BLaER1 treated with 17β-estradiol and CSF1 and Interleukin-3, amounts not matched to agents 10 nM and 100 nM (cell line): ENCODE measurements around the gene QSOX1.

Experiments
- H3K27ac ChIP-seq, 11 experiments: shearing (Covaris generic); formaldehyde crosslinking; 2 replicates each; pipeline ENCODE4 v1.8.1; 2022
- H3K27me3 ChIP-seq, 11 experiments: shearing (Covaris generic); formaldehyde crosslinking; 2 replicates each; pipeline ENCODE4 v1.8.1; 2022
- H3K36me3 ChIP-seq, 11 experiments: shearing (Covaris generic); formaldehyde crosslinking; 2 replicates each; pipeline ENCODE4 v1.8.1; 2022
- H3K4me1 ChIP-seq, 10 experiments: shearing (Covaris generic); formaldehyde crosslinking; 2 replicates each; pipeline ENCODE4 v1.8.1; 2022
- H3K4me2 ChIP-seq, 11 experiments: shearing (Covaris generic); formaldehyde crosslinking; 2 replicates each; pipeline ENCODE4 v1.8.1; 2022
- H3K4me3 ChIP-seq, 10 experiments: shearing (Covaris generic); formaldehyde crosslinking; 2 replicates each; pipeline ENCODE4 v1.8.1; 2022
- H3K9ac ChIP-seq, 11 experiments: shearing (Covaris generic); formaldehyde crosslinking; 2 replicates each; pipeline ENCODE4 v1.8.1; 2022
- H3K9me3 ChIP-seq, 11 experiments: shearing (Covaris generic); formaldehyde crosslinking; replicated peaks in 1 of 11; 2 replicates each; pipeline ENCODE4 v1.8.1; 2022
- H4K20me1 ChIP-seq, 11 experiments: shearing (Covaris generic); formaldehyde crosslinking; 2 replicates each; pipeline ENCODE4 v1.8.1; 2022
- Cebpa-rat ChIP-seq, 11 experiments: shearing (Covaris generic); IDR thresholded peaks; 2 replicates each; pipeline ENCODE4 v1.8.1; 2022

Gene QSOX1

GRCh38 chr1:180213401-180214170, 58.9 kb downstream of the QSOX1 start:
- H3K4me1 ChIP-seq: peaks cover 1 to 20% (median 11%) of the 10 kb centered on the region in 10 experiments
- no peak overlapping the region for H3K4me3 ChIP-seq
- H3K27me3 ChIP-seq: no peaks in the 10 kb centered on the region
- H3K4me2 ChIP-seq: peak overlapping the region in 10 of 11 experiments; percentile 5 to 62 (median 51); a peak in 18 of 22 replicates
- H3K9ac ChIP-seq: no peak overlapping the region
- H3K9me3 ChIP-seq: no peaks in the 10 kb centered on the region
- no peaks in the 10 kb centered on the region for H3K36me3 ChIP-seq
- no peak overlapping the region for H3K27ac ChIP-seq
- no peak for TF ChIP-seq Cebpa-rat (IDR thresholded peaks at IDR 0.05)
- no peaks in the 10 kb centered on the region; a peak in 1 of 22 replicates for H4K20me1 ChIP-seq

DNA sequence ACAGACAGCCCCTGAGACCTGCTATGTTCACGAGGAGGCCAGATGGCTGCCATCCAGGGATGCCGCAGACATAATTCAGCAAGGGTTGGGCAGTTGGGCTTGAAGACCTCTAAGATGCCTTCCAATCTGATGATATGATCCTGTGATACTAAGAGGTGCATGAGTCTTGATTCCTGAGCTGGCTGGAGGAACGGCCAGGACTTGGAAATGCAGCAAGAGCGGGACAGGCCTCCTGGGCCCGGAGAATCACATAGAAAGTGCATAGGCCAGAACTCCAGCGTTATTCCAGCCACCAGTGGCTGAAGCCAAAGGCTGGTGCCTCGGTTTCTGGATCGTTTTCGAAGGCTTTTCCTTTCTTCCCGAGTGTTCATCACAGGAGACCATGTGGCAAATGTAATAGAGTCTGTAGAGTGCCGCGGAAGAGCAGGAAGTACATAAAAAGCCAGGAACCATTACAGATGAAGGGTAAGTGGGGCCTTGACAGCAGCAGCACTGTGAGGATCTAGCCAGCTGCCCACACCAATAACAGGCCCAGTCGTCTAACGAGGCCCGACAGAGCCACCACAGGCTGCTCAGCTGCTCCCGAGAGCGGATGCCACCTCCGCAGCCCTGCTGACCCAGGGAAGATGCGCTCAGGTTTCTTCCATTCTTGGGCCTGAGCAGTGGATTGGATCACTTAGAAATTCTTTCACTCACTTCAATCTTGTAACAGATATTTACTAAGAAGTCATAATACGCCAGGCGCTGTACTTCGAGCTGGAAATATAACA, 61.4 kb downstream of the QSOX1 start:
- Histone ChIP-seq H3K4me1 (peaks cover 0 to 19% (median 7%) of the 10 kb centered on the region in 10 experiments; a peak in 11 of 20 replicates), H3K27me3 (no peaks in the 10 kb centered on the region), H3K4me3 (no peak overlapping the region), H3K9ac (no peak overlapping the region), H3K36me3 (no peaks in the 10 kb centered on the region), H3K4me2 (peak overlapping the region in 1 of 11 experiments; percentile 56; a peak in 2 of 22 replicates), H4K20me1 (no peaks in the 10 kb centered on the region; a peak in 1 of 22 replicates), H3K9me3 (no peaks in the 10 kb centered on the region), H3K27ac (no peak overlapping the region)
- TF ChIP-seq Cebpa-rat (IDR thresholded peaks at IDR 0.05): no peak

DNA sequence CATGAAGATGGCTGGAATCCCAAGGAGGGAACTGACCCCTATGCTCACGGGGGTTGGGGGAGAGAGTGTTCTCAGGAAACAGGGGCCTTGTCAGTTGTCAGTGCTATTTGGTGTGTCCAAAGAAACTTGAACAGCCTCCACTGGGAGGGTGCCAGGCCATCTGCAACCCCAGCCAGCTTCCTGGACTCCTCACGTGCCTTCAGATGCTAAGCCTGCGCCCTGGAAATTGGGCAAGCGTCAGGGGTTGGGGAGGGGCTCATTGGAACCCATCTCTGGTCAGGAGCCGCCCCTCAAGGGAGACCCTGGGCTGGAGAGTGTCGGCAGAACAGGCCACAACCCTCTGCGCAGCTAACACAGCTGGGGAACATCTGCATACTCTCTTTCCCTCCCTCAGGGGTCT, 62.3 kb downstream of the QSOX1 start:
- Histone ChIP-seq H3K9me3 (no peaks in the 10 kb centered on the region), H3K4me2 (peak overlapping the region in 7 of 11 experiments; percentile 10 to 56 (median 39); a peak in 11 of 22 replicates), H3K36me3 (no peaks in the 10 kb centered on the region), H4K20me1 (no peaks in the 10 kb centered on the region; a peak in 1 of 22 replicates), H3K27ac (no peak overlapping the region), H3K4me3 (no peak overlapping the region), H3K27me3 (no peaks in the 10 kb centered on the region), H3K4me1 (peaks cover 0 to 19% (median 7%) of the 10 kb centered on the region in 10 experiments; a peak in 11 of 20 replicates), H3K9ac (no peak overlapping the region)
- no peak for TF ChIP-seq Cebpa-rat (IDR thresholded peaks at IDR 0.05)

GRCh38 chr1:180218806-180219765, 64.4 kb downstream of the QSOX1 start:
- Histone ChIP-seq H4K20me1 (no peaks in the 10 kb centered on the region; a peak in 2 of 22 replicates), H3K9me3 (no peaks in the 10 kb centered on the region), H3K9ac (no peak overlapping the region), H3K36me3 (no peaks in the 10 kb centered on the region), H3K27ac (no peak overlapping the region), H3K4me3 (no peak overlapping the region), H3K27me3 (peaks cover 0 to 12% (median 0%) of the 10 kb centered on the region in 11 experiments; a peak in 2 of 22 replicates), H3K4me1 (peaks cover 0 to 13% (median 0%) of the 10 kb centered on the region in 10 experiments; a peak in 8 of 20 replicates), H3K4me2 (no peak overlapping the region)
- TF ChIP-seq Cebpa-rat (IDR thresholded peaks at IDR 0.05): no peak

DNA sequence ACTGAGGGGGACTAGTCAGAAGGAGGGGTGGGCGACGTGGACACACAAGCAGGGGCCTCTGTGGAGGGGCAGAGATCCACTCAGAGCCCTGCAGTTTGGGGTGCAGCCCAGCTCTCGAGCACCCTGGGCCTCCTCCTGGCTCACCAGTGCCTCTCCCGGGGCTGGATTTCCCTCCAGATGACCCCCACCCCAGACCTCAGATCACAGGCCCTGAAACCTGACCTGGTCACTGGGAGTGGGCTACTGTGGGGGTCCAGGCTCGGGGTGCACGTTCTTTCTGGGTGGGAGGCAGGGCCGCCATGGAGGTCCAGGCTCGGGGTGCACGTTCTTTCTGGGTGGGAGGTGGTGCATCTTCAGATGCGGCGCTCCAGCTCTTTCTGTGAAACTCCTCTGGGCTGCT, 65.1 kb downstream of the QSOX1 start:
- H3K27ac ChIP-seq: no peak overlapping the region
- no peak overlapping the region for H3K9ac ChIP-seq
- H3K4me3 ChIP-seq: no peak overlapping the region
- peaks cover 1 to 18% (median 6%) of the 10 kb centered on the region in 11 experiments; a peak in 16 of 22 replicates for H3K27me3 ChIP-seq
- H4K20me1 ChIP-seq: no peaks in the 10 kb centered on the region; a peak in 2 of 22 replicates
- no peak overlapping the region for H3K4me2 ChIP-seq
- TF ChIP-seq Cebpa-rat (IDR thresholded peaks at IDR 0.05): no peak
- H3K4me1 ChIP-seq: peaks cover 0 to 13% (median 0%) of the 10 kb centered on the region in 10 experiments; a peak in 8 of 20 replicates
- H3K36me3 ChIP-seq: no peaks in the 10 kb centered on the region
- H3K9me3 ChIP-seq: no peaks in the 10 kb centered on the region

GRCh38 chr1:180221462-180221861, 66.8 kb downstream of the QSOX1 start:
- Histone ChIP-seq H3K27ac (no peak overlapping the region), H3K27me3 (peaks cover 18 to 35% (median 23%) of the 10 kb centered on the region in 11 experiments), H3K36me3 (no peaks in the 10 kb centered on the region), H3K9me3 (peaks cover 0 to 8% (median 3%) of the 10 kb centered on the region in 11 experiments; a peak in 14 of 22 replicates), H3K9ac (no peak overlapping the region), H3K4me3 (no peak overlapping the region), H4K20me1 (peaks cover 0 to 1% (median 0%) of the 10 kb centered on the region in 11 experiments; a peak in 2 of 22 replicates), H3K4me1 (peaks cover 0 to 14% (median 0%) of the 10 kb centered on the region in 10 experiments; a peak in 8 of 20 replicates), H3K4me2 (no peak overlapping the region)
- TF ChIP-seq Cebpa-rat (IDR thresholded peaks at IDR 0.05): no peak

GRCh38 chr1:180224902-180225301, 70.2 kb downstream of the QSOX1 start:
- Histone ChIP-seq H3K27ac (no peak overlapping the region), H3K4me2 (peak overlapping the region in 2 of 11 experiments; percentile 4 to 32; a peak in 2 of 22 replicates), H3K4me1 (peaks cover 7 to 16% (median 9%) of the 10 kb centered on the region in 10 experiments; a peak in 18 of 20 replicates), H3K9me3 (peaks cover 0 to 18% (median 8%) of the 10 kb centered on the region in 11 experiments; a peak in 14 of 22 replicates), H3K4me3 (no peak overlapping the region), H3K9ac (no peak overlapping the region), H3K36me3 (no peaks in the 10 kb centered on the region), H4K20me1 (peaks cover 0 to 21% (median 15%) of the 10 kb centered on the region in 11 experiments; a peak in 18 of 22 replicates), H3K27me3 (peaks cover 51 to 70% (median 56%) of the 10 kb centered on the region in 11 experiments)
- no peak for TF ChIP-seq Cebpa-rat (IDR thresholded peaks at IDR 0.05)

DNA sequence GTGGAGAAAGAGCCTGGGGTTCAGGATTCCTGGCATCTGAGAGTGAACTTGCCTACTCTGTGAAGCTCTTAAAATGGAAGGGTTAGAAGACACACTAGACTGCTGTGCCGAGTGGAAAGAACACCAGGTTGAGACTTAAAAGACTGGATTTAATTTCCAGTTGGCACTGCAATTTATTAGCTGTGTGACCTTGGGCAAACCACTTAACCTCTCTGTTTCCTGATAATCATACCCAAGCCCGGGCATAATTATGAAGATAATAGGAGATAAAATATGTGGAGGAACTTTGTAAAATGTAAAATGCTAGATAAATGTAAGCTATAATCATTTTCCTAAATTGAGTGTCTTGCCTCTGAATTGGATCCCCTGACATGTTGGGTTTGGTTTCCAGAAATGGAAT, 70.7 kb downstream of the QSOX1 start:
- Histone ChIP-seq H3K36me3 (no peaks in the 10 kb centered on the region), H3K9ac (no peak overlapping the region), H3K27ac (no peak overlapping the region), H3K4me2 (peak overlapping the region in 2 of 11 experiments; percentile 4 to 32; a peak in 2 of 22 replicates), H3K4me1 (peaks cover 8 to 18% (median 11%) of the 10 kb centered on the region in 10 experiments; a peak in 18 of 20 replicates), H4K20me1 (peaks cover 0 to 25% (median 18%) of the 10 kb centered on the region in 11 experiments; a peak in 19 of 22 replicates), H3K9me3 (peaks cover 0 to 18% (median 8%) of the 10 kb centered on the region in 11 experiments; a peak in 14 of 22 replicates), H3K4me3 (no peak overlapping the region), H3K27me3 (peaks cover 56 to 75% (median 60%) of the 10 kb centered on the region in 11 experiments)
- no peak for TF ChIP-seq Cebpa-rat (IDR thresholded peaks at IDR 0.05)
